HG03139 (cell line): ENCODE data around the gene ATG4C.

Experiments used
- ATAC-seq: cut with Tn5 transposase; IDR thresholded peaks from one replicate; pipeline ENCODE4 v1.9.1; 2021; ENCODE audit not compliant: unreplicated experiment

ATG4C gene

DNA sequence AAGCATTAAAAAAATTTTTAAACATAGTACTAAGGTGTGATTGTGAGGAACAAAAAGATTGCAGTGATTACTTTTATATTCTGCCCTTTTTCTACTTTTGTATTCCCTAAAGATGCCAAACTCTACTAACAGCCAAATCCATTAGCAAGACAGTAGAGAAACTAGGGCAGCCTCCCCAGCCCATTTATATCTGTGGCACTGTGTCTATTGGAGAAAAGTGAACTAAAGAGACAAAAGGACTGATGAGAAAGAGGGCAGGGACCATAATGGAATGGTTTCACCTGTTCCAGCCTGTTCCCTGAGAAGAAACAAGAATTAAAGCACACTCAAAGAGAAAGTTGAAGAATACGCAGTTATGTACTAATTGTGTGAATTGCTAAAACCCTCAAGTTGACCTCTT, 56.6 kb downstream of the ATG4C start:
- ATAC-seq, result no peak

DNA sequence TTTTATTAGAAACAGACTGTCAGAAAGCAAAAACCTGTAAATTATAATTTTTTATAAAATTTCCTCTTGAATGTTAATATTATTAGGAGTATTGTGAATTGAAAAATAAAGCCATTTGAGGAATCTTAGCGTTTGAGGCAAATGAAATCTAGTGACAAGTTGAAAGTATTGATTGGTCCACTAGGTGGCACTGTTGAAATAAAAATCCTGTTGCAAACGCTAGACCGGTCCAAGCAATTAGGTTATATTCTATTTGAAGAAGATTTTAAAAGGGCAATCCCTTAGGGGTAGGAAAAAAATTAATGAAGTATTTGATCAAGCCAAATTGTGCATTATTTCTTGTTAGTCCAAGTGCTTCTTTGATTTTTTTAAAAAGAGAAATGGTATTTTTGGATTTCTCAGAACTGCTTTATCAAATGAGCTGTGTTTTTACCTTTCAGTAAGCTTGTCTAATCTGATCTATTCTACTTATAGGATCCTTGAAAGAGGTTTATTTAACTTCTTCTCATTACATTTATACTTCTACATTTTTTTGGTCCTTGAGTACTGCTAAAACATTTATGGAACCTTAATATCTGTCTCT, 57.7 kb downstream of the ATG4C start:
- no peak for ATAC-seq

DNA sequence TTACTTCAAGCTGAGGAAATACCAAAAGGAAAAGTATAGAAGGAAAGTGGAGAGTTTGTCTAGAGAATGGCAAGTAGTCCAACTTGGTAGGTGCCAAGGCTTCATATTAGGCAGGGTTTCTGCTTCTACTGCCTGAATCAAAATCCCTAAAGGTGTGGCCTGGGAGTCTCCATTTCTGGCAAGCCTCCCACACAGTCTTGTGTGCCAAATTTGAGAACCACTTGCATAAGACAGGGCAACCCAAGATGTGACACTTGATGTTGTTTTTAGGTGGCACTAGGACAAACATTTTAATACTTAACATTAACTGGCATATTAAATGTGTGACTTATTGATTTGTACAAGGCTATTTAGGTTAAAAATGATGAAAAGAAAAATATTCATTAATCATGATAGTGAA, 60.1 kb downstream of the ATG4C start:
- ATAC-seq, result no peak

DNA sequence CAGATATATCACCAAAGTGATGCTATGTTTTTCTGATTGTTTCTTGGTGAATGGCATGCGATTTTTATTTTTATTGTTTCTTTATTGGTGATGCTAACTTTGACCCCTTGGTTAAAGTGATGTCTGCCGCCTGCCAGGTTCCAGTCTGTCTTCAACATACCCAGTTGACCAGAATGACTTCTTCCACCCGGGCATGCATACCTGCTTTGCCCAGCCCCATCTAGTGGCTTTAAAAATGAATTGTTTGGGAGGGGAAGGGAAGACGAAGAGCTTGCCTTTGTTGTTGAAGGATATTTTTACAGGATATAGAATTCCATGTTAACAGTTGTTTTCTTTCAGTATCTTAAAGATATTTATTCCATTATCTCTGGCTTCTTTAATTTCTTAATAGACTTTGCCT, 65.1 kb downstream of the ATG4C start:
- ATAC-seq, result no peak

DNA sequence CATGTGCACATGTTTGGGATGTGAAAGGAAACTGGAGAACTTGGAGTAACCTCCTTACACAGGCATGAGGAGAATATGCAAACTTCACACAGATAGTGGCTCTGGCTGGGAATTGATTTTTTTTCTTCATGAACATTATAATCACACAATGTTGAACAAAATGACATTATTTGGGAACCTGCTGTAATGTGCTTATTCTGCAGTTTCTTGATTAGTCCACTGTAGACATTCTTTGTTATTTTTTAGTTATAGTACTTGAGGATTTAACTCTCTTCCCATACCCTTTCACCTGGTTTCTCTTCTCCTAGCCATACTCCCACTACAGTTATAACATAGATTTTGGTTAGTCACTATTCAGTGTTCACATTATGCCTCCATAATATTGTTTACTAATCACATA, 68.3 kb downstream of the ATG4C start:
- no peak for ATAC-seq

DNA sequence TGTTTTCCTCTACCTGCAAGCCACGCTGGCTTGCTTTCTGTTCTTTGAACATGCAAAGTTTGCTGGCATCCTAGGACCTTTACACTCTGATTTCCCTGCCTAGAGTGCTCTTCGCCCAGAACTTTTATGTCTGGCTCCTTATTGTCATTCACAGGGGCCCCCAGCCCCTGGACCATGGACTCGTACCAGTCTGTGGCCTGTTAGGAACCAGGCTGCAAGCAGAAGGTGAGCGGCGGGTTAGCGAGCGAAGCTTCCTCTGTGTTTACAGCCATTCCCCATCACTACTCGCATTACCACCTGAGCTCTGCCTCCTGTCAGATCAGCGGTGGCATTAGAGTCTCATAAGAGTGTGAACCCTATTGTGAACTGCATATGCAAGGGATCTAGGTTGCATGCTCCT, 73.0 kb downstream of the ATG4C start:
- no peak for ATAC-seq

DNA sequence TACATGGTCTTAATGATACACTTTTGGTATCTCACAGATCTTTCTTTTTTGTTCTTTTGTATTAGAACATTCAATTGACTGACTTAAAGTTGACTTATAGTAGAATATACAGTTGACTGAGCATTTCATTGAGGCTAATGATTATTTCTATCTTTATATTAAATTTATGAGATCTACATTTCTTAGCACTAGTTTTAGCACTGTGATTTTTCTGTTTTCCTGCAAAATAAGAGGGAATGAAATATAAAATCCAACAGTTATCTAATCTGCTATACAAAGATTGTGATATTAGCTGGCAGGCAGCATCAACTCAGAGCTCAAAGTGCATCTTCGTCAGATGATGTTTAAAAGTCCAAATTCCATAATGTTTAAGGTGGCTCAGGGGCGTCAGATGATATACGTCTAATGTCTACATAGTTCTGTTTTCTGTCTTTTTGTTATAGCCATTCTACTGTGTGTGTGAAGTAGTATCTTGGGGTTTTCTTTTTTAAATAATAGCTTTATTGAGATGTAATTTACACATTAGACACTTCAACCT, 85.4 kb downstream of the ATG4C start:
- ATAC-seq, result no peak

DNA sequence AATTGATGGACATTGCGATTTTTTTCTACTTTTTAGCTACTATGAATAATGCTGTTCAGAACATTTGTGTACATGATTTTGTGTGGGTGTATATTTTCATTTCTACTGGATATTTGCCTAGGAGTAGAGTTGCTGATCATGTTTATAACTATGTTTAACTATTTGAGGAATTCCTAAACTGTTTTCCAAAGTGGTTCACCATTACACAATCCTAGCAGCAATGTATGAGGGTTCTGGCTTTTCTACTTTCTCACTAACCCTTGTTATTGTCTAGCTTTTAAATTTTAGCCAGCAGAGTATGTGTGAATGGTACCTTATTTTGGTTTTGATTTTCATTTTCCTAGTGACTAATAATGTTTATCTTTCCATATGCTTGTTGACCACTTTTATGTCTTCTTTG, 86.2 kb downstream of the ATG4C start:
- no peak for ATAC-seq

DNA sequence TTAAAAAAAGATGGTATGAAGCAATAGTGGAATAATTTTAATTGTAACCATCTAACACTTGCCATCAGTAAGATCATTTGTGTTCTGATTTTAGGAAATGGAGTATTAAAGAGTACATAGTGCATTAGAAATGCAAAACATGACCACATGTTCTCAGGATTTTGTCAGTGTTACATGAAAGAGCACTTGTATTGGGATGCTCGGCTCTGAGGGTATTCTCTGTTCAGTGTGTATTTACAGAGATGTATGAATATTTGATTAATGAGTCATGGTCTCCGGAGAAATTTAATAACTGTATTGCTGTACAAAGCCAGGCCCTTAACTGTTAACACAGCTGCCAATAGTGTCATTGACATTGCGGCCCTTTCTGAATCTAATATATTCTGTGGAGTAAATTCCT, 91.7 kb downstream of the ATG4C start:
- ATAC-seq, result no peak

DNA sequence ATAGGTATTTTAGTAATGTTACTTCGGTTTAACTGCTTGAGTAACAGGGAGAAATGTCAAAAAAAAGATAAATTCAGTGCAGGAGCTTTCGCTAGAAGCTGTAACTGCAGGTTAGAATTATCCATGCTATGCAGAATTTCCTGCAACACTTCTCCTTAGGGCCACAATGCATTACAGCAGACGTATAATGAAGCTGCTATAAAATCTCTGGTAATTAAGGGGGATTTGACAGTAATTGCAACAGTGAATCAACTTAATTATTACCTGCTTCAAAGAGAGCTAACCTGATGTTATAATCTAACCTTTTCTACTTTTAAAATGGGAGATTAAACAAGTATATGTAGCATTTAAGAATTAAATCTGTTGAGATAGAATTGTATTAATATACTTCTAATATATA, 92.6 kb downstream of the ATG4C start:
- ATAC-seq, result no peak

DNA sequence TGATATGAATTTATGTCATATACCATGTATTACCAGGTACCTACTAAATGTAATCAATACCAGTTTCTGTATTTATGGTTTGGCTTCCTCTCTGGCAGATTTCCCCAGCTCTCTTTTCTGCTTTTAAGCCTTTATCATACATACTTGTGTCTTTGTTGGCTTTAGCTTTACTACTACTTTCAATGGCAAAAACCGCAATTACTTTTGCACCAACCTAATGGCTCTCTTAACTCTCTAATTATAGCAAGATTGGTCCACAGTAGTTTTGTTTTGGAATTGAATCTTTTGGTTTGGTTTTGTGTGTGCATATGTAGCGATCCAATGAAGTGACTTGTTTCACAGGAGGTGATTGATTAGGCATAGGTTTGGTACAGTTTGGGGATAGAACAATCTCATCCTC, 93.6 kb downstream of the ATG4C start:
- ATAC-seq, result no peak

DNA sequence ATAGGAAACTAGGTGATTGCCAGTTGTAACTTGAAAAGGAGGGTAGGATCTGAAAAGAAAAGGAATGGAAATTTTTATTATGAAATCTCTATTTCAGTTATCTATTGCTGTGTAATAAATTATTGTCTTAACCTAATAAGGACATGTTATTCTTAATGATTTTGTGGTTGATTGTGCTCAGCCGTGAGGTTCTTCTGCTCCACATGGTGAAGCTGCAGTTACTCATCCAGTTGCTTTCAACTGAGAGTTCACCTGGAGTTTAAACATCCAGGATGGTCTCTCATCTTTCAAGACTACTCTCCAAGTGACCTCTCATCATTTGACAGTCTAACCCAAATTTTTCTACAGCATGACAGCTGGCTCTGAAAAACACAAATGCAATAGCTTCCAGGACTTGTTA, 96.0 kb downstream of the ATG4C start:
- no peak for ATAC-seq

DNA sequence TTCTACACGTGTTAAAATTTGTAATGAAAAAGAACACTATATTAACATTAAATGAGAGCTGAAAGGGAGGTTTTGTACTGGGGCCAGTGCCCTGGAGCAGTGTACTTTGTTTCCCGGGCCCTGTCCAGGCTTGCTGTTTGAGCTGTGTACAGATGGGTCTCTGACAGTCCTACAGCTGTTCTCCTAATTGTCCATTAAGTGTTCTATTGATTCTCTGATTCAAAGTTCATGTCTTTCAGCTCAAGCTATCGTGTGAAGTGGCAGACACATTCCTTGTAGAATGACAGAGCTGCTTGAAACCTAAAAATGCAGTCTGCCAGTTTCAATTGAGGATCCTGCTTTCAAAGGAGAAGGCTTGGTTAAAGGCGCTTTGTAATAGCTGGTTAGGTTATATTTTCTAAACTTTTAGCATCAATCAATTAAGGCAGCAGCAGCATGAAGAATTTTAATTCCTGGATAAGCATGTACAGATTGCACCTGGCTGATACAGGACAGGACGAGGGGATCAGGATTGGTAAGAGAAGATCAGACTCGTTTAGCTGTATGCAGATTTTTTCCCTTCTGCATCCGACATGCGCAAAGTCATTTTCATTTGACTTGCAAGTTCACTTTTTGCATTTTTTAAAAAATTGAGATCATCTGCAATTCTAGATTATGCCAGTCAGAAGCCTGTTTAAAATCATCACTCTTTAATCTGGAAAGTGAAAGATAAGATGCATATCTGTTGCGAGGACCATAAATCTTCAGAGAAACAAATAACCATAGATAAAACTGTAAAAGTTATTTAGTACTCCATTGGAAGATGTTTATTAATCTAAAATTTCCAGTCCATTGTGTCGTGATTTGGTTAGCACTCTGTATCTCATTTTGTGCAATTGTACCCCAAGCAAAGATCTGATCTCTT, 98.5 kb downstream of the ATG4C start:
- no peak for ATAC-seq

DNA sequence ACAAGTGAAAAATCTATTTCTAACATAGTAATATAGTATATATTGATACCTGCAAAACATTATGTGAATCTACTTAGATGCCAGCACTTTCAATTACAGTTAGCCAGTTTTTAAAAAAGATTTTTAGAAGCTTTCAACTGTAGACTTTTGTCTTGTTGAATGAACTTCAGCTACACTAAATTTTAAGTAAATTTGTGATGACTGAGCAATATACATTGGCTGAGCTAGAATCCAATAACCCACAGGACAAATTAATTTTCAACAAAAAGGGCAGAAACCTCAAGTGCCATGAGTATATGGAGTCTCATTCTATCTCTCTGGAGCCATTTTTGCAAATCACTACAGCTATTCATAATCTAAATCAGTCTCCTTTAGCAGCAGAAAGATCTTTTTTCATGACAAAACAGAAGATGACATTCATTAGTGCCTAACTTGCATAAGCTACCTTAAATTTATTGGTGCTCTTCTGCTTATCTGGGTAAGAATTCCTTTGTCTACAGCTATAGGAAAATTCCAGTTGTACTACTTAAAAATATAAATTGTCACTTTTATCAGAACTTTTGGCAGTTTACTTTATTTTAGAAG, 100.3 kb downstream of the ATG4C start:
- ATAC-seq, result no peak

DNA sequence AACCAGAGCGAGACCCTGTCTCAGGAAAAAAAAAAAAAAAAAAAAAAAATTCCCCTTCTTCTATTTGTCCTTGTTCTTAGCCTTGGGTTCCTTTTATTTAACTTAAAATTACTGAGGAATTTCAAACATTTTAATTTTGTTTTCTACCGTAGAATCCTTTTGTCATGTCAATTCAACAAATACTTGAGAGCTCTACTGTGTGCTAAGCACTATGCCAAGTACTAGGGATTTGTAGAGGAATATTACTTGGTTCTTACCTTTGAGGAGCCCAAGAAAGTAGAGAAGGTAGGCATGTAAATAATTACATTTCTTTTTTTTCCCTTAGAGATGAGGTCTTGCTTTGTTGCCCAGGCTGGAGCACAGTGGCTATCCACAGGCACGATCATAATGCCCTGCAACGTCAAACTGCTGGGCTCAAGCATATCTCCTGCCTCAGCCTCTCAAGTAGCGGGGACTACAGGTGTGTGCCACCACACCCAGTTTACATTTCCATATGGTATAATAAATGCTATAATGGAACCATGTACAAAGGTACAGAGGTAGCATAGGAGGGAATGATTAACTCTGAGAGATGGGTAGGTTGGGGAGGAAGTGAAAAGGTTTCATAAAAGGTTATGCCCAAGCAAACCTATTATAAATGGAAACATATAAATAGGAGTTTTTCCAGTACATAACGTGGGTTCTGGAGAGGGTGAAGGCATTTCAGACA, 104.0 kb downstream of the ATG4C start:
- no peak for ATAC-seq

DNA sequence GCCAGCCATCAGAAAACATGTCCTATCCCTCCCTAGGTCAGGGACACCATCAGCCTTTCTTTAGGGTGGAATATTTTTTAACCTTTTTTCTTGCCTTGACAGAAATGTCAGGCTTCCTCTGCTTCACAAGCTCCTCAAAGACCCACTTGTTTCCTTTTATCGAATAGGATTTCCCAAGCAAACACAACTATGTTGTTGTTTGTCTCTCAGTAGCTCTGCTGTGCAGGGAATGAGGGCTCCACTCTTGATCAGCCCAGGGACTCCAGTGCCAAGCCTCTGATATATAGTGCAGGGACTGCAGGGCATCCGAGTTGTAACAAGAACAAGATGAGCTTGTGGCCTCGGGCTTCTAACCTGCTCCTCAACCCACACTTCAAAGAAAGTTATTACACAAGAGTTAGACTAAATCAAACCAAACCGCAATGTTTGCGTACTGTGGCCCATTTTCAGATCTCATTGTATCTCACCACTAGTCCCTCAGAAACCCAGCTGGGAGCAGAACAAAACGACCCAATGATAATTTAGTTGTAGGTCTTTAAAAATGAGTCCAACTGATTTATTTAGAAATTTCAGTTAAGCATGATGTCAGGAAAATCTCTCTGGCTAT, 108.1 kb downstream of the ATG4C start:
- no peak for ATAC-seq

DNA sequence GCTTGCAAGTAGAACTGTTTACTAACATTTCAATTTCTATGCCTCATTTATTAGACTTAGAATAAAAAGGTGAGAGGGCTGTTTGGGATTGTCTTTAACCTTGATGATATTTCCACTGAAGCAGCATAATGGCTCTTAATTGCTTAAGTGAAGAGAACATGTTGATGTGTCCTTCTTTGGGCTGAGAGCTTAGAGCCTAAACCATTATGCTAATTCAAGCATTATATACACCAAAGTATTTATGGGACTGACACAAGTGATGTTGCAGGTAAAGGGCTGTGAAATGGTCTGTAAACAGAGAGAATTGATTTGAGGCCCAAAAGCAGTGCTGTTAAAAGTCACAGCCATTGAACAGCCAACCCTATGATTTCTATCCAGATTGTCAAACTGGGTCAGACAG, 113.9 kb downstream of the ATG4C start:
- no peak for ATAC-seq

DNA sequence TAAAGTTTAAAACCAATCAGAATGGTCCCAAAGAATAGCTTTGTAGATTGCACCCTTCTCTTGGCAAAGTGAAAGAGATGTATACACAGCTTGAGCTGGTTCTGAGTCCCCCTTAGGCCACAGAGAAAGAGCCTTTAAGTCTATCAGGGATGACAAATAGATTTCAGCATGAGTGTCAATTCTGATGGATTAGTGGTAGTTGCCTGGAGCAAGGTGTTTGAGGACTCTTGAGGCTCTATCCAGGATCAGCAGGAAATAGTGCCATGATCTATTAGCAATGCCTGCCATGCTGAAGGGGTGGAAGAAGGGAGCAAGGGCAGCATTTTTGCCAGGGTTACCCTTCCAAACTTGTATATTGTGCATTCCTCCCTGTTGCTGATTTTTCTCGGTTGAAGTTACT, 116.6 kb downstream of the ATG4C start:
- ATAC-seq, result no peak

DNA sequence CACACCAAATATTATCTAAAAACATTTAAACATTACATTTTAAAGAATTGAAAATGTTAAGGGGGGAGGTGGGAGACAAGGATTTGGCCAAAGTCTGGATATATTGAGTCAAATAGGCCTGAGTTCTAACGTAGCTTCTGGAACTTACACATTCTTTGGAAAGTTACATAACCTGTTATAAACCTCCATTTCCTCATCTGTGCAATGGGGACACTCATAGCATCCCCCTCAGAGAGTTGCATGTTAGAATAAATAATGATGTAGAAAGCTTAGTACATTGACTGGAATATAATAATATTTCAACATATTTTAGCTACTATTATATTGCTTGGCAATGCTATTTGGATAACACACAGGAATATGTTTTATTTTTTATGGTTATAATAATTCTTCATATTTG, 117.7 kb downstream of the ATG4C start:
- no peak for ATAC-seq

DNA sequence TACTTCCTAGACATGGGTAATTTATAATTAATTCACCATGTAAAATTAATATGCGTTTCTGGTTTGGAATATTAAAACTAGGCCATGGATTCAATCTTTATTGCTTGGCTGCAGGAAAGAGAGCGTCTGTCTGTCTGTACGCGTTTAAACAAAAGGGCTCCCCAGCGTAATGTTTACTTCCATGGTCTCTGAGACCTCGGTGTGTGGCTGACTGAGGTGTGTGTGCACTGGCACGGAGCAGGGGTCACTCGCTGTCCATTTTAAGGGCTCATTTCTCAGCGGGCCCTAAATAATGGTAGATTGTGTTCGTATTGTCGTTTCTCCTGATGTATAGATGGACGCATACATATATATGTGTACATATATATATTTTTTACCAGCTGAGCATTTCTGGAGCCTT, 119.6 kb downstream of the ATG4C start:
- ATAC-seq, result no peak
